Inferior parietal cortex (tissue), 1 donor: Measurements from ENCODE around the gene MAZ.
"Not testable (repeated sequence)": the region's sequence is repeated elsewhere in the genome, so short reads cannot be mapped to it uniquely, and the experiment has no call there.

Source experiments
- DNase-seq: peaks from one replicate; pipeline ENCODE4 v3.0.0-alpha.2; 2016; ENCODE audit errors: extremely low spot score

The MAZ gene

DNA sequence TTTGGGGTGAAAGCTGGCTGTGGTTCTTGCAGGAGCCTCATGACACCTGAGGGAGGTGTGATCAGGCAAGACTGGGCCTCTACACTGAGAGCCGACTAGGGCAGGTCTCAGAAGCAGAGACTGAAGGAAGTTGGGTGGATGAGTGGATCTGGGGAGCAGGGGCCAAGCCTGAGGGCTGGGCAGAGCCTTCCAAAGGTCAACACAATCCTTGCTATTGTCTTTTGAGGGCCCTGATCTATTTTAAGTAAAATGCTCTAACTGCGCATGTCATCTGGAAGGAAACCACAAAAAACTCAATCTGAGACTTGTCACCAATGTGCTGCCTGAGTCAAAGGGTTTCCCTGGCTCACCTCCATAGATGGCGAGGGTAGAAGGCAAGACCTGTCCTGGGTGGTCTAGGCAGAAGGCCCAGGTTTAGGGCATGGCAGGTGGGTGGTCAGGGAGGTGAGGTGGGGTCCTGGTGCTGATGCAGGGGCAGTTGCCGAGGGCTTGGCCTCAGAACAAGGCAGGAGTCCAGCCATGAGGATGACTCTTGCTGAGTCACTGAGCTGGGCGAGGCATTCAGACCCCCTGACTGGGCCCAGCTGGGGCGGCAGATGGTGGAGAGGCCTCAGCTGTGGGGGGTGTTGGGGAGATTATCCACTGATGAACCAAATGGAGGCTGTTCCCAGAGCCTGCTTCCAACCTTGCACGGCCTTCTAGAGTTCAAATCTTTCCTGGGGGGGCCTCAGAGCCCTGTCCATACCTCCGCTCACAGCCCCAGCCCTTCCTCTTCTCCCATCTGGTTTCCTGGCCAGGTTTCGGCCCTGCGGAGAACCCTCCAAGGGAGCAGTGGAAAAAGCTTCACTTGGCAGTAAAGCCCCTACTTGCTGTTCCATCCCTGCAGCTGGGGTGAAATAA, 19.1 kb downstream of the MAZ start:
- no peak for DNase-seq

DNA sequence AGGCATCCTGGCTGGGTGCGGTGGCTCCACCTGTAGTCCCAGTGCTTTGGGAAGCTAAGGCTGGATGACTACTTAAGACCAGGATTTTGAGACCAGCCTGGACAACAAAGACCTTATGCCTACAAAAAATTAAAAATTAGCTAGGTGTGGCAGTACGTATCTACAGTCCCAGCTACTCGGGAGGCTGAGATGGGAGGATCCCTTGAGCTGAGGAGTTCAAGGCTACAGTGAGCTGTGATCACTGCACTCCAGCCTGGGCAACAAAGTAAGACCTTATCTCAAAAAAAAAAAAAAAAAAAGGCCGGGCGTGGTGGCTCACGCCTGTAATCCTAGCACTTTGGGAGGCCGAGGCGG, 20.0 kb downstream of the MAZ start:
- DNase-seq, result no peak

DNA sequence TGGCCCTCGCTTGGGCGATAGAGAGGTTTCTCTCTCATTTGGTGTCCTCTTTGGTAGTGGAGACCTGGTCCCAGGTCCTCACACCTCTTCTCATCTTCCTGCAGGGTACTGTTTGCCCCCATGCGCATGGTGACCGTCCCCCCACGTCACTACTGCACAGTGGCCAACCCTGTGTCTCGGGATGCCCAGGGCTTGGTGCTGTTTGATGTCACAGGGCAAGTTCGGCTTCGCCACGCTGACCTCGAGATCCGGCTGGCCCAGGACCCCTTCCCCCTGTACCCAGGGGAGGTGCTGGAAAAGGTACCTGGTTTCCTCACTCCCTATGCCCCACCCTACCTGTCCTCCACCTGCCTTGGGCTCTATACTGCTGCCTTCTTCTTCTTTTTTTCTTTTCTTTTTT, 24.4 kb downstream of the MAZ start:
- no peak for DNase-seq

DNA sequence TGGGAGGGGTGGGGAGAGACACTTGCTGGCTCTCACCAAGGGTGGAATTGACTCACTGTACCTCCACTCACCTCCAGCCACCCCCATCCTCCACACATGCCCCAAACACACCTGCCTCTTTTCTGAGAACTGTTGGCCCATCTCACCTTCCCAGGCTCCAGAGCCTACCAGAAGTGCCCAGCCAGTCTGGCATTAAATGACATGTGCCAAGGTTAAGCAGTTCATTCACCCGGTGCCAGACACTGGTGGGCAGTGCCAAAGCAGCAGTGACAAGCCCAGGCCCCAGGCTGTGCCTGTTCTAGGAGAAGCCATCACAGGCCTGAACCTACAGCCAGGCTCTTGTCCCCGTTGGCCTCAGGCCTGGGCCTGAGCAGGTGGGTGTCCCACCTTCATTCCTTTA, 25.2 kb downstream of the MAZ start:
- DNase-seq, result no peak

DNA sequence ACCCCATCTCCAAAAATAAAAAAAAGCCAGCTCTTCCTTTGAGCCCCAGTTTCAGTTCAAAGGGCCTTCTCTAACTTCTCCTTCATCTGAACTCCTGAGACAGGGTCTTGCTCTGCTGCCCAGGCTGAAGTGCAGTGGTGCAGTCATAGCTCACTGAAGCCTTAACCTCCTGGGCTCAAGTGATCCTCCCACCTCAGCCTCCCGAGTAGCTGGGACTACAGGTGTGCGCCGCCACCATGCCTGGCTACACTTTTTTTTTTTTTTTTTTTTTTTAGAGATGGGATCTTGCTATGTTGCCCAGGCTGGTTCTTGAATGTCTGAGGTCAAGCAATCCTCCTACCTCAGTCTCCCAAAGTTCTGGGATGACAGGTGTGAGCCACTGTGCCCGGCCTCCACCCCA, 26.9 kb downstream of the MAZ start:
- not testable (repeated sequence) for DNase-seq

DNA sequence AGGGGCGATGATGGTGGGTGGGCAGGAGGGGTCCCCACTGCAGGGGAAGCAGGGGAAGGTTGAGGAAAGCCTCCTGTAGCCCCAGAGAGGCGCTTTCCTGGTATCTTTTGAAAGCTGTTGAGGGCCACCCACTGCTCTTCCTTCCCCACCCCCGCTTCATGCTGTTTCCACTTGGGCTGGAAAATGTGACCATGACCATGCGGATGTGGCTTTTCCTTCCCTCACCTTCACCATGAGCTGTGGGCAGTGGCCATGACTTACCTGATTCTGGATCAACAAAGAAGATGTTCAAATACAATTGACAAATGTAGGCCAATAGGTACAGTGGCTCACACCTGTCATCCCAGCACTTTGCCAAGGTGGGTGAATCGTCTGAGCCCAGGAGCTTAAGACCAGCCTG, 27.8 kb downstream of the MAZ start:
- no peak for DNase-seq

GRCh38 chr16:29835926-29836325, 29.6 kb downstream of the MAZ start:
- no peak for DNase-seq

- no peak for DNase-seq
Observed at GRCh38 chr16:29836623-29837022, 30.3 kb downstream of the MAZ start.

- no peak for DNase-seq
Observed at GRCh38 chr16:29837841-29838240, 31.5 kb downstream of the MAZ start.

- no peak for DNase-seq
Observed at GRCh38 chr16:29839822-29840221, 33.5 kb downstream of the MAZ start.

DNA sequence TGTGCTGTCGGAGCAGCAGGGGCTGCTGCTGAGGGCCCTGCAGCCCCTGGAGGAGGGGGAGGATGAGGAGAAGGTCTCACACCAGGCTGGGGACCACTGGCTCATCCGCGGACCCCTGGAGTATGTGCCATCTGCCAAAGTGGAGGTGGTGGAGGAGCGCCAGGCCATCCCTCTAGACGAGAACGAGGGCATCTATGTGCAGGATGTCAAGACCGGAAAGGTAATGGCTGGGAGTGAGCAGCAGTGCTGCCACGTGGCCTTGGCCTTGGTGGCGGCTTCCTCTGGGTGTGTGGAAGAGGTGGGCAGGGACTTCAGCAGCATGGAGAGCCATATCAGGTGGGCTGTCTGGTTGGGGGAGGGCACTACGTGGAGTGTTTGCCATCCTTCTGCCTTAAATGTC, 33.9 kb downstream of the MAZ start:
- DNase-seq, result no peak

GRCh38 chr16:29841631-29842030, 35.3 kb downstream of the MAZ start:
- DNase-seq, result no peak

- no peak for DNase-seq
Observed at GRCh38 chr16:29842732-29843346, 36.5 kb downstream of the MAZ start.

DNA sequence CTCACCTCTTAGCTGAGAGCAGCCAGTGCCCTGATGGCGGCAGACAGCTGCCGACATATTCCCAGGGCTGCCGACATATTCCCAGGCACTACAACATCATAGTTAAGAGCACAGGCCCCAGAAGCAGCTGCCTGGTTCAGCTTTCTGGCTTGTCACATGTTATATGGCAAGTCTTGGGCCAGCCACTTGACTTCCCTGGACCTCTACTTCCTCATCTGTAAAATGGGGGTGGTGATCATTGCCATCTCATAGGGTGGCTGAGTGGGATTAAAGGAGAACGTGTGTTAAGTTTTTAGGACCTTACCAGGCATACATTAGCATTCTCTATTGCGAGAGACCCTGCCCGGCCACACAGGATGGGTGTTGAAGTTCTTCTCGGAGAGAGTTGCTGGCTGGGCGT, 37.6 kb downstream of the MAZ start:
- no peak for DNase-seq

GRCh38 chr16:29844575-29845331, 38.4 kb downstream of the MAZ start:
- no peak for DNase-seq

DNA sequence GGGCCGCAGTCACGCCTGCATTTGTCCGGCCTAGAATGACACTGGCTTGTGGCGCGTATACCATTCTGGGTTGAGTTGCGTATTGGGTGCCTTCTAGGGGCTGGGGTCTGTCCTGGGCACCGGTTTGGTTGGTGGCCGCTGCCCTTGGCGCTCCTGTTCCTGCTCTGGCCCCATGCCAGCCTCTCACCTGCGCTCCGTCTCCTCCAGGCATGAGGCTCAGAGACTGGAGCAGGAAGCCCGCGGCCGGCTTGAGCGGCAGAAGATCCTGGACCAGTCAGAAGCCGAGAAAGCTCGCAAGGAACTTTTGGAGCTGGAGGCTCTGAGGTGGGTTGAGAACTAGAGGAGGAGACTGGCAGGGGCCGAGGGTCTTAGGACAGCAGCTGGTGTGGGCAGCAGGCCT, 39.3 kb downstream of the MAZ start:
- no peak for DNase-seq

GRCh38 chr16:29848420-29849297, 42.3 kb downstream of the MAZ start:
- peak; percentile 56 for DNase-seq

- no peak for DNase-seq
Observed at GRCh38 chr16:29849505-29849904, 43.2 kb downstream of the MAZ start.

DNA sequence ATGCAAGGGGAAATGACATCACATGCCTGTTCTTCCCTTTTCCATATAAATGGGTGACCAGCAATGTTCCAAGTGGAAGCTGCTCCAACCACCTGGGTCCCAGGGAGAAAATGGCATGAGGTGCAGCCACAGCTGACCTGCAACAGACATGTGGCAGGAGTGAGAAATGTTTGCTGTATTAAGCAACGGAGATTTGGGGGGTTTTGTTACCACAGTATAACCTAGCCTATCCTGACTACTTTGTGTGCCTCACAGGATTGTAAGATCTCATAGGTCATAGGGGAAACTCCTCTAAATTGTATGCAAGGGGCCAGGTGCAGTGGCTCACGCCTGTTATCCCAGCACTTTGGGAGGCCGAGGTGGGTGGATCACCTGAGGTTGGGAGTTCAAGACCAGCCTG, 44.7 kb downstream of the MAZ start:
- no peak for DNase-seq

DNA sequence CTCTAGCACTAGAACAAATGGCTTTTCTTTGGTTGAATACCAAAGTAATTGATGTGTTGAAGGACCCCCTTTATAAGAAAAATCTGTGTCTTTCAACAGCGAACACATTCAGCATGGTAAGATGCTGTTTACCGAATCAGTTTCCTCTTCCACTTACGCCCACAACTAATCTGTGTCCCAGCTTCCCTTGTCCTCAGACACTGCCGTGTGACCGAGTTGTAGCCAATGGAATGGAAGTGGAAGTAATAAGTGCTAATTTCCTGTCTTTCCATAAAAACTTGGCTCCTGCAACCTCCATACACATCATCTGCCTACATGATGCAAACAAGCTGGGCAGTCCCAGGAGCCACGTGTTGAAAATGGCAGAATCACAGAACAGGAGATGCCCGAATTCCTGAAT, 46.3 kb downstream of the MAZ start:
- DNase-seq, result no peak

- DNase-seq, result no peak
Observed at GRCh38 chr16:29854520-29855100, 48.3 kb downstream of the MAZ start.
